T-helper 9 cell (primary cell): ENCODE data around the gene FBXL19.

Source experiments
- DNase-seq: peaks from one replicate; pipeline ENCODE4 v3.0.0-alpha.2; 2020

The FBXL19 gene

DNA sequence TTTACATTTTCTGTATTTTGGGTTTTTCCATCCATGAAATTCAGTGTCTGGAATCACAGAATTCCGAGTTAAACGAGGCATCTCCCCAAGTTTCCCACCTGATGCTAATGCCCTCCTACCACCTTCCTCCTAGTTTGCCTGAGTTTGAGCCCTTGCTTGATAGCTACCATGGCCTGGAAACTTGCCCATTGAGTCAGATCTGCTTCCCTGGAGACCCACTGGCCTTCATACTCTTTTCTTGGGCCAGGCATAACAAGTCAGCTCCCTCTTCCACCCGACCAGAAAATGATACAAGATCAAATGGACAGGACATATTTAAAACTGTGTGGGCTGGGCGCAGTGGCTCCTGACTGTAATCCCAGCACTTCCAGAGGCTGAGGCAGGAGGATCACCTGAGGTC lies 44.4 kb downstream of the FBXL19 start:
- DNase-seq, result no peak

DNA sequence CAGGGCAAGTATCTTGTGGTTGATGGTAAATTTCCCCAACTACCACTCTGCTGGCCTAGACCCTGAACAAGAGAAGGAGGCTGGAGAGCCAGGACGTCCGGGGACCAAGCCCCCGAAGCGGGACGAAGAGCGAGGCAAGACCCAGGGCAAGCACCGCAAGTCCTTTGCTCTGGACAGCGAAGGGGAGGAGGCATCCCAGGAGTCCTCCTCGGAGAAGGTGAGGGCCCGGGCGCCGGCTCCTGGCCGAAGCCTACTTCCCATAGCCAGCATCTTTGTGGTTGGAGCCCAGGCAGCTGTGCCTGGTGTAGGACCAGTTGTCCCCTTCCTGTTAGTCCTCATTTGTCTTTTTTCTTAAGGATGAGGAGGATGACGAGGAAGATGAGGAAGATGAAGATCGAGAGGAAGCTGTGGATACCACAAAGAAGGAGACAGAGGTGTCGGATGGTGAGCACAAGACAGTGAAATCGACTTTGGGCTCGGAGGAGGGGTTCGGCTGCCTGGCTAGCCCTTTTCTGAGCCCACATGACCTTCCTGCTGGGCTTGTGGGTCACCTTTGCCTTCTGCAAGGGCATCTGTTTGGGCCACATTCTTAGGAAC lies 46.0 kb downstream of the FBXL19 start:
- DNase-seq, result no peak

- no peak for DNase-seq
Measured at GRCh38 chr16:30971298-30971697, 47.9 kb downstream of the FBXL19 start.

GRCh38 chr16:30972872-30973271 lies 49.5 kb downstream of the FBXL19 start:
- no peak for DNase-seq

- no peak for DNase-seq
Measured at GRCh38 chr16:30974348-30974747, 51.0 kb downstream of the FBXL19 start.

GRCh38 chr16:30976486-30976885 lies 53.1 kb downstream of the FBXL19 start:
- no peak for DNase-seq

DNA sequence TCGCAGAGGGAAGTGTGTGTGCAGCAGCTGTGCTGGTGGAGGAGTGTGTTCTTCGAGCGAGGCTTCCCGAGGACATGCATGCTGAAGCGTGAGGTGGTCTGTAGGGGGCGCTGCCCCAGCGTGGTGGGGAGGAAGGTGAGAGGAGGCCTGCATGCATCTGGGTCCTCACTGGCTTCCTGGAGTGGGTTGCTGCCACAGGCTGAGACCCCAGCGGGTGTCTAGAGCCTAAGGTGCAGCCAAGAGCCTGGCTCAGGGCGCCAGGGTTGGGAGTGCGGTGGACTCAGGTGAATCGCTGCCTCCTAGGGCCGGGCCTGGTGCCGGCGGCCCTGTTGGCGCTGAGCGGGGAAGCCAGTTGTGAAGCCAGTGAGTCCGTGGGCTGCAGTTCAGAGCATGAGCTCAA lies 54.1 kb downstream of the FBXL19 start:
- no peak for DNase-seq

GRCh38 chr16:30979170-30980022 lies 56.0 kb downstream of the FBXL19 start:
- no peak for DNase-seq

DNA sequence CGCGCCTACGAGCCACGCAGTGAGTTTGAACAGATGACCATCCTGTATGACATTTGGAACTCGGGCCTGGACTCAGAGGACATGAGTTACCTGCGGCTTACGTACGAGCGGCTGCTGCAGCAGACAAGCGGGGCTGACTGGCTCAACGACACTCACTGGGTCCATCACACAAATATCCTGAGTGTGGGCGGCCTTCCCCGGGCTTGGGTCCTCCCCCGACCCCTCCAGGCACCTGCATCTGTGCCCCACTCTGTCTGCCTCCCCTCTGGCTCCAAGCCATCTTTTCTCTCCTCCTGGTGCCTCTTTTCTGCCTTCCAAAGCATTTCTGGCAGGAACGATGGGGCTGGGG lies 56.6 kb downstream of the FBXL19 start:
- no peak for DNase-seq

DNA sequence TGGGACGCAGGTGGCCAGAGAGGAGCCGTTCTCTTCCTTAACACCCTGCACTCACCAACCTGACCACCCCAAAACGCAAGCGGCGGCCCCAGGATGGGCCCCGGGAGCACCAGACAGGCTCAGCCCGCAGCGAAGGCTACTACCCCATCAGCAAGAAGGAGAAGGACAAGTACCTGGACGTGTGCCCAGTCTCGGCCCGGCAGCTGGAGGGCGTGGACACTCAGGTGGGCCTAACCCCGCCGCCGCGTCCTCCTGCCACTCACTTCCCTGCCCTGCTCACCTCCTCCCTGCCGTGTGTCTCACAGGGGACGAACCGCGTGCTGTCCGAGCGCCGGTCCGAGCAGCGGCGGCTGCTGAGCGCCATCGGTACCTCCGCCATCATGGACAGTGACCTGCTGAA lies 57.1 kb downstream of the FBXL19 start:
- DNase-seq, result no peak

- DNase-seq, result no peak
Measured at GRCh38 chr16:30980959-30981358, 57.6 kb downstream of the FBXL19 start.

DNA sequence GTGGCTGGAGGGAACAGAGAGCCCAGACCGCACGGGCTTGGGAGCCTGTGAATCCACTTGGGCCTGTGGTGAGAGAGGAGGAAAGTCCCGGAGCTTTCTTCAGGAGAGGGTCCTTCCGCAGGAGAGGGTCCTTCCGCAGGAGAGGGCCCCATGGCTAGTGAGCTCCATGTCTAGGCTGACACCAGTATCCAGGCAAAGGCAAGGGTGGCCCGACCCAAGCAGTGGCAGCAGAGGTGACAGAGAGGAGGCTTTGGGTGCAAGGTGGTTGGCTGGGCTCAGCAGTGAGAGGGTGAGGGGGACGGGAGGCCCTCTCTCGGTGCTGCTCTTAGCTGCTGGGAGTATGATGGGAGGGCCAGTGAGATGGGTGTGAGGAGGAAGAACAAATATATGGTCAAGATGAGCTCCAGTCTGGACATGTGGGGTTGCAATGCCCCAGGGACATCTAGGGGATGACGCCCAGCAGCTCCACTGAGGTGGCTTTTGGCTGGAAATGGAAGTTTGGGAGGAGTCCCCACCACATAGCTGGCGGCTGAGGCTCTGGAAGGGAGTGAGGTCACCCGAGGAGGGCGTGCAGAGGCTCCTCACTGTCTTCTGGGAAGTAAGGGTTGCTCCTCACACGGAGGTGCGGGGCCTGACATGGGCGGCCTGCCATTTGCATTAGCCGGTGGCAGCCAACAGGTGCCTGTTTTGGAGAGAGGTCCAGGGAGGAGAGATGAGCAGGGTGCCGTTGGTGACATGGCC lies 59.3 kb downstream of the FBXL19 start:
- DNase-seq, result no peak

GRCh38 chr16:30983289-30983889 lies 60.0 kb downstream of the FBXL19 start:
- DNase-seq, result no peak

DNA sequence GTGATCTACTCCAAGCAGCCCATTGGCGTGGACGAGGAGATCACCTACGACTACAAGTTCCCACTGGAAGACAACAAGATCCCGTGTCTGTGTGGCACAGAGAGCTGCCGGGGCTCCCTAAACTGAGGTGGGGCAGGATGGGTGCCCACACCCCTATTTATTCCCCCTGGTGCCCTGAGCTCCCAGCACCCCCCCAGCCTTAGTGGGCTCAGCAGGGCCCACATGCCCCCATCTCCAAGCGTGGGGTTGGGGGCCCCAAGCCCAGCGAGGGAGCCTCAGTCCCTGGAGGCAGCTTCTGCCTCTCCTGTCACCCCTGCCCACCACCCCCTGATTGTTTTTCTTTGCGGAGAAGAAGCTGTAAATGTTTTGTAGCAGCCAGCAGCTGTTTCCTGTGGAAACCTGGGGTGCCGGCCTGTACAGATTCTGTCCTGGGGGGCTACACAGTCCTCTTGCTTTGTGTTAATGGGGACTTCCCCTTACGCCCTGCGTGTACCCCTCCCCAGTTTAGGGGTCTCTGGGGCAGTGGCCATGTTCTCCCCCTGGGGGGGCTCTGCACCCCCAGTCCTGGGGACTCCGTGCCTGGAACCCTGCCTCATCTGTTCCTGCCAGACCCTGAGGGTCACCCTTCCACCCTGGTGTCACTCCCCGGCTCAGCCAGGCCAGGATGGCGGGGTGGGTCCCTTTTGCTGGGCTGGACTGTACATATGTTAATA lies 60.7 kb downstream of the FBXL19 start:
- DNase-seq, result no peak

GRCh38 chr16:30984669-30985400 lies 61.5 kb downstream of the FBXL19 start, which contains the start of gene HSD3B7:
Gene HSD3B7 (plus strand): TSS chr16:30985207. CDS start chr16:30985659, 452 bp downstream.
- peak; percentile 84 for DNase-seq

- DNase-seq, result no peak
Measured at GRCh38 chr16:30985401-30986128, 62.2 kb downstream of the FBXL19 start.

DNA sequence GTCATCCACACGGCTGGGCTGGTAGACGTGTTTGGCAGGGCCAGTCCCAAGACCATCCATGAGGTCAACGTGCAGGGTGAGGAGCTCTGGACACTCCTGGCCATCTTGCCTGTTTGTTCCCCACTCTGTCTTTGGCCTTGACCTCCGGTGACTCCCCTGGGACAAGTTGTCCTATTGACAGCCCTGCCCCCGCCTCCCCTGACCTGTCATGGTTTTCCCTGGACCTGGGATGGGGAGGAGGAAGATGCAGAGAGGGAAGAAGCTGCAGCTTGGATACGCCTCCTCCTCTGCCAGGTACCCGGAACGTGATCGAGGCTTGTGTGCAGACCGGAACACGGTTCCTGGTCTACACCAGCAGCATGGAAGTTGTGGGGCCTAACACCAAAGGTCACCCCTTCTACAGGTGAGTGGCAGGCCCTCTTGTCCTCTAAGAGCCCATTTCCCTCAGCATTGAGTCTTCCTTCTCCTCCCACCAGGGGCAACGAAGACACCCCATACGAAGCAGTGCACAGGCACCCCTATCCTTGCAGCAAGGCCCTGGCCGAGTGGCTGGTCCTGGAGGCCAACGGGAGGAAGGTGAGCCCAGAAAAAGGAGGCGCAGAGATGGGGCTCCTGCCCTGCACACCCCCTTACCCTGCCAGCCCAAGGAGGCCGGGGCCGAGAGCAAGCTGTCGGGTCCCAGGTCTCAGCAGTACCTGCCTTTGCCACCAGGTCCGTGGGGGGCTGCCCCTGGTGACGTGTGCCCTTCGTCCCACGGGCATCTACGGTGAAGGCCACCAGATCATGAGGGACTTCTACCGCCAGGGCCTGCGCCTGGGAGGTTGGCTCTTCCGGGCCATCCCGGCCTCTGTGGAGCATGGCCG lies 63.0 kb downstream of the FBXL19 start:
- no peak for DNase-seq

- DNase-seq, result no peak
Measured at GRCh38 chr16:30987581-30988190, 64.3 kb downstream of the FBXL19 start.

GRCh38 chr16:30989469-30990047 lies 66.2 kb downstream of the FBXL19 start:
- no peak for DNase-seq
